GM19438 (cell line): ENCODE measurements around the gene NLRP6.
A peak's percentile ranks its signal among the peaks of the same experiment; 100 is the strongest.
"Not testable (repeated sequence)": the region's sequence is repeated elsewhere in the genome, so short reads cannot be mapped to it uniquely, and the experiment has no call there.

Source experiments
- ATAC-seq: cut with Tn5 transposase; IDR thresholded peaks from one replicate; pipeline ENCODE4 v1.9.1; 2021; ENCODE audit warnings: low read depth; ENCODE audit not compliant: unreplicated experiment

Gene NLRP6

DNA sequence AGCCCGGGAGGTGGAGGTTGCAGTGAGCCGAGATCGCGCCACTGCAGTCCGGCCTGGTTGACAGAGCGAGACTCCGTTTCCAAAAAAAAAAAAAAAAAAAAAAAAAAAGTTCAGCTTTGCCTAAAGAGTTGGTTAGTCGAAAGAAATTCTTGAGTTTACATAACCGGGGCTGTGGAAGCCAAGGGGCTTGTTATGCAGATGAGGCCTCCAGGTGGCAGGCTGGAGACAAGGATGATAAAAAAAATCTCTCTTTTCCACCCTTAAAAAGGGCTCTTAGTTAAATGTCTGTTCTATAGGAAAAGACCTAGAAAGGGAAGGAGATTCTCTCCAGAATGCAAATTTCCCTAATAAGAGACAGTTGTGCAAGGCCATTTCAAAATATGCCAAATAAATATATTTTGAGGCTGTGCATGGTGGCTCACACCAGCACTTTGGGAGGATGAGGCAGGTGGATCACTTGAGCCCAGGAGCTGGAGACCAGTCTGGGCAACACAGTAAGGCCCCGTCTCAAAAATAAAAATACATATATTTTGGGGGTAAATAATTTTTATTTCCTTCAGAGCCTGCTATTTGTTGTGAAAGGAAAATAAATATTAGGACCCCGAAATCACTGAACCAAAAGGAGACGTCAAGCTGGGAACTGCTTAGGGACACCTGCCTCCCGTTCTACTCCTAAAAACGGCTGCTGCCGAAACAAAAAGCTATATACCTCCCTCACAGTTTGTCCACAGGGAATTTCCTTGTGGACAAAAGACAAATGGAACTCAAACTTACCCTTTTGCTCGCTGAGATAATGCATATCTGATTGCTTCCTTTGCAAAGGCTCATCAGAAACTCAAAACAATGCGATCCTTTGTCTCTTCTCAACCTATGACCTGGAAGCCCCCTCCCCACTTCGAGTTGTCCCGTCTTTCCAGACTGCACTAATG is 27.0 kb downstream of the NLRP6 start:
- ATAC-seq: no peak

DNA sequence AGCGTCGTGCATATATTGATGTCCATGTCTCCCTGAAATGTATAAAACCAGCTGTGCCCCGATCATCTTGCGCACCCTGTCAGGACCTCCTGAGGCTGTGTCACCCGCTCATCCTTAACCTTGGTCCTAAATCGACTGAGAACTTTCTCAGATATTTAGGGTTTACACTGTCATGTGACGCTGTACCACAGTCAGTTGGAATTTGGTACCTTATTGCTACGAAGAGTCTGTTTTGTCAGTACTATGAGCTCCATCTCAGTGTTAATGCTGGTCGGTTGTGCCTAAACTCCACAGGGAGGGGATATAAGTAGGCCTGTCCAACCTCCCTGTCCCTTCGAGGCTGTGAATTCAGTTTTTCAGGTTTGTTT is 27.6 kb downstream of the NLRP6 start:
- no peak for ATAC-seq

DNA sequence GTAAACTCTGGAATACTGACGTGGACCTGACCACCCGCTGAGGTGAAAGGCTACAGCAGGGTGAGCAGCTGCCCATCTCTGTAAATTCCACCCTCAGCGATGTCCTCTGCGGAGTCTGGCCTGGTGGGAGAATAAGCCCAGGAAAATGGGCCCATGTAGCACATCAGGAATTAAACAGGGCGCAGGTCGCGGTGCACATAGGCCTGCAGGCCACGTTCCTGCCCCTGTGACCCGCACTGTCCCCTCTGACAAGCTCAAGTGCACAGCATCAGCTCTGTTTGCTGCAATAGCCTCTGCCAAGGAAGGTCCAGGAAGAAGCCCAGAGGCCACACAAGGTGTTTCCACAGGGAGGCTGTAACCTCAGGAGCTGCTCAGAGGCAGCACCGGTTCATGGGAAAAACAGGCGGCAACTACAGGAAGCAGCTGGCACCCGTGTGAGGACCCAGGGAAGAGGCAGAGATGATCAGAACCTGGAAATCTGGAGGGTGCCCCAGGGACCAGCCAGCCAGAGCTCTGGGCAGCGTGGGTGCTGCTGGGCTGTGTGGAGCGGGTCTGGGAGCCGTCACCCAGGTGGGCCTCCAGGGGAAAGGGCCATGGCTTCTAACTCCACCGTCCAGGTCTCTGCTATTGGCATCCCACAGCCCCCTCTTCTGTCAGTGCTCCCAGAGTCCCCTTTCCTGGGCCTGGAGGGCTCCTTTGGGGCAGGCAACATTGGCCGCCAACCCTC is 28.6 kb downstream of the NLRP6 start:
- no peak for ATAC-seq

DNA sequence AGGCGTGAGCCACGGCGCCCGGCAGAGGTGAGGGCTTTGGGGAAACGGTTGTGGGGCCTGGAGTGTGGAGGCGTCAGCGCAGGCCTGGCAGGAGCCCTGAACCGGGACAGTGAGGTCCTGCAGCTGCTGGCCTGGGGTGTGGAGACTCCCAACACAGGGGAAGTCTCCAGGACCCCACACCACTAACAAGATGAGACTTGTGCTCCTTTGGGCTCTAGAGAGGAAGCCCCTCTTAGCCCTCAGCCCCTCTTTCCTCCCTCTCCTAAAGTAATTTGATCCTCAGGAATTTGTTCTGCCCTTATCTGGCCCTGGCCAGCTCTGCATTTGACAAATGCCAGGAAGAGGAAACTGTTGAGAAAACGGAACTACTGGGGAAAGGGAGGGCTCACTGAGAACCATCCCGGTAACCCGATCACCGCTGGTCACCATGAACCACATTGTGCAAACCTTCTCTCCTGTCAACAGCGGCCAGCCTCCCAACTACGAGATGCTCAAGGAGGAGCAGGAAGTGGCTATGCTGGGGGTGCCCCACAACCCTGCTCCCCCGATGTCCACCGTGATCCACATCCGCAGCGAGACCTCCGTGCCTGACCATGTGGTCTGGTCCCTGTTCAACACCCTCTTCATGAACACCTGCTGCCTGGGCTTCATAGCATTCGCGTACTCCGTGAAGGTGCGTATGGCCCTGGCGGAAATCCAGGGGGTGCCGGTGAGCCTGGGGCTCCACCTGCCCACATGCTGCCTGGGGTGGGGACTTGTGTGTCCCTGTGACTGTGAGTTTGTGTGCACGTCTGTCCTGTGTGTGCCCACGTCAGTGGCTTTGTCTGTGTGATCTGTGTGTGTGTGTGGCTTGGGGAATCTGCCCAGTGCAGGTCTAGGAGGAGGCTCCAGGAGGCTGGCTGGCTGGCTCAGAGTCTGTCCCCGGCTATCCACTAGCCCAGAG is 29.8 kb downstream of the NLRP6 start, which contains the start of gene IFITM2:
Gene IFITM2 (plus strand): TSS at position 51 of the 943 bp plus-strand sequence. CDS start 377 bp downstream, at position 428.
- not testable (repeated sequence) for ATAC-seq

DNA sequence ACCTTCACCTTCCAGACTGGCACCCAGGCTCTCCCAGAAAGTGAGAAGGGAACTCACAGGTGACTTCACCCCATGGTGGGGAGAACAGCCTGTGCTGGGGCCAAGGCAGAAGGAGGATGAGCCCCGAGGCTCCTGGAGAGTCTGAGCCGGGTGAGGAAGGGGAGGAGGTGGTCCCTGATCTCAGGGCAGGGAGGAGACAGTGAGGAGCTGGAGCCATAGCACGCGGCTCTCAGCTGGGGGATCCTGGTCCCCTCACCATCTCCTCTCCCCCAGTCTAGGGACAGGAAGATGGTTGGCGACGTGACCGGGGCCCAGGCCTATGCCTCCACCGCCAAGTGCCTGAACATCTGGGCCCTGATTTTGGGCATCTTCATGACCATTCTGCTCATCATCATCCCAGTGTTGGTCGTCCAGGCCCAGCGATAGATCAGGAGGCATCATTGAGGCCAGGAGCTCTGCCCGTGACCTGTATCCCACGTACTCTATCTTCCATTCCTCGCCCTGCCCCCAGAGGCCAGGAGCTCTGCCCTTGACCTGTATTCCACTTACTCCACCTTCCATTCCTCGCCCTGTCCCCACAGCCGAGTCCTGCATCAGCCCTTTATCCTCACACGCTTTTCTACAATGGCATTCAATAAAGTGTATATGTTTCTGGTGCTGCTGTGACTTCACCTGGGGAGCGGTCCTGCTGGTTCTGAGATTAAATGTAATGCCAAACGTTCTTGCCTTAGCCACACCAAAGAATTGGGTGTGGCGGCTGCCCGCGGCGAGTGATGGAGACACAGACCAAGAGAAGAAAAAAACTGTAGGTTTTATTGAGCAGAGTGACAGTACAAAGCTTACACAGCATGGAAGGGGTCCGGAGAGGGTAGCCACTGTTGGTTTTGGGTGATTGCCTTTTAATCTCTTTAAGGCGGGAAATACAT is 30.8 kb downstream of the NLRP6 start:
- ATAC-seq: not testable (repeated sequence)

DNA sequence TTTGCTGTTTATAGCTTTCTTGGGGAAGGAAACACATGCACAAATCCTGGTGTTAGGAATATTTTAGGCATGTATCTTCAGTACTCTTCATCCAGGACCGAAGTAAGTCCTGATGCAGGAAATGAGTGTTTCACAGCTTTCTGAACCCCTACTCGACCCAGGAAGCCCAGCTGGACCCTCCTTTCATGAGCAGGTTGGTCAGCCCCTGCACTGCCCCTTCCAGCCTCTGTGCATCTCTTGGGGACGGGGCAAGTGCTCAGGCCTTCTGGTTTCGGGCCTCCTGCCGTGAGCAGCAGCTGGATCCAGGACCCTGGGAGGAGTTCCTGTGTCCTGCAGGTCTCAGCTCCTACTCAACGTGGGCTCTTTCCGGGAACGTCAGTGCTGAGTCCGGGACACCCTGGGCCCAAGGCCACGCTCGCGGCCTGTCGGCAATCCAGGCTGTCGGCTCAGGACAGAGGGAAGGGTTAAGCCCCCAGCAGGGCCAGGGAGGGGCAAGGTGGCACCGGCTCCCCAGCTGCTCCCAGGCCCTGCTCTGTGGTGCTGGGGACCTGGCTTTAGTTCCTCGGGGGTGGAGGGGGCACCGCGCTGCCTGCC is 31.9 kb downstream of the NLRP6 start:
- not testable (repeated sequence) for ATAC-seq

DNA sequence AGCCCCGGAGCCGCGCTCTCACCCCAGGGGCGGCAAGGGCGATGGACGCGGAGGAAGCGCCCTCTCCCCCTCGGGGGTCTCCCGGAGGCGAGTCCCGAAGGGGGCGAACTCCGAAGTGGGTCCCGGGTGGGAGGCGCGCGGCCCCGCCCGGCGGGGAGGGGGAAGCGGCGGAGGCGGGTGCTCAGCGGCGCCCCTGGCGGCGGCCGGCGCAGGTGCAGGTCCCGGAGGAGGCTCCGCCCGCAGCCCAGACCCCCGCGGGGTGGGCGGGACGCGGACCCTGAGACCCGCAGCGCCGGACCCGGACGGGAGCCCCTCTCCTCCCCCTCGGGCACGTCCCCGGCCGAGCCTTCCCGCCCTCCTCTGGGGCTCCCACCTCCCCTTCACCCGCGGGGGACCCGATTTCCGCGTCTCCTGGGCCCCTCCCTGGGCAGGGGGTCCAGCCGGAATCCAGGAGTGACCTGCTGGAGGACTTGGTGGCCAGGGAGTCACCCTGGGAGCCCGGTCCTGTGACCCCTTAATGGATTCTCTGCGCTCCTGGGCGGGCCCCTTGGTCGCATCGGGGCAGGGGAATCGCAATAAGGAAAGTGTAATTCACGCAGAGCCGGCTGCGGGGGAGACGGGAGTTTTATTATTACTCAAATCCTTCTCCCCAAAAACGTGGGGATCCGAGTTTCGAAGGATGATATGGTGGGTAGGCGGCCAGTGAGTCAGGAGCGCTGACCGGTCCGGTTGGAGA is 33.0 kb downstream of the NLRP6 start:
- ATAC-seq: not testable (repeated sequence)

DNA sequence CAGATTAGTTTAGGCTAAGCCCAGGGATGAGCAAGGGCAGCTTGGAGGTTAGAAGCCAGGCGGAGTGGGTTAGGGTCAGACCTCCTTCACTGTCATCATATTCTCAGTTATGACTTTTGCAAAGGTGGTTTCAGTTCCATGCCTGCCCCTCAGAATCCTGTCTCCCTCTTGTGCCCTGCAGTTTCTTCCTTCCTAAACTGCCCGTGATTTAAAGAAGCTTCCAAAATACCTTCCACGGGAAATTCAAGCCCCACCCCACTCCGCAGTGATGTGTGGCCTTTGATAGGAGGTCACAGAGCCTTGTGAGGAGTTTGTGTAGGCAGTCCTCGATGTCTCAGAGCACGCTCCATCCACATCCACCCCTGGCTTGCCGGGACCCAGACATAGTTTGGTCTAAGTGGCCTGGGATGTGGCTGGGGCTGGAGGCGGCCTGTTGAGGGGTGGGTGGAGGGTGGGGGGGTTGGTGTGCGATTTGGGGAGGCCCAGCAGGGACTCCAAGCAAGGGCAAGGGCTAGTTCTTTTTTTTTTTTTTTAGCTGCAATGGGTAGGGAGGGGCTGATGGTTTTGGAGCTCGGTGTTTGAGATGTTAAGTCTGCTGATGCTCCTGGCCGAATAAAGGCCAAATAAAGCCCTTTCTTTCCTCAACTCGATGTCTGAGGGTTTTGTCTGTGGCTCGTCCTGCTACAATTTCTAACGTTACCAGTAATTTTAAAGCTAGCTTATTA is 34.0 kb downstream of the NLRP6 start:
- no peak for ATAC-seq

DNA sequence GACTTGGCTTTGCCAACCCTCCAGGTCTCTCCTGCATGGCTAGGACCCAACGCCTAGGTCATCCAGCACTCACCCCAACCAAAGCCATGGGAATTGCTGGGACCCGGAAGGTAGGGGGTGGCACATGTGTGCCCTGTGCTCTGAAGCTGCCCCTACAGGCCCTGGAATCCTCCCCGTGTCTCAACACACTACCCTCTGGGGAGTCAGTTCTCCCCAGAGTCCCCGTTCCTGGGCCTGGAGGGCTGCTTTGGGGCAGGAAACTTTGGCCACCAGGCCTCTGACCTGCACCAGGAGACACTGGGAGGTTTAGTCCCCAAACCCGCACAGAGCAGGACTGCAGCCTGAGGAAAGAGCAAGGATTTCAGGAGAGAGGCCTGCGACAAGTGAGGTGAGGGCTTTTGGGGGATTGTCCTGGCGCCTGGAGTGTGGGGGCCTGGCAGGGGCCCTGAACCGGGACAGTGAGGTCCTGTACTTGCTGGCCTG is 35.1 kb downstream of the NLRP6 start:
- peak; percentile 1 for ATAC-seq

DNA sequence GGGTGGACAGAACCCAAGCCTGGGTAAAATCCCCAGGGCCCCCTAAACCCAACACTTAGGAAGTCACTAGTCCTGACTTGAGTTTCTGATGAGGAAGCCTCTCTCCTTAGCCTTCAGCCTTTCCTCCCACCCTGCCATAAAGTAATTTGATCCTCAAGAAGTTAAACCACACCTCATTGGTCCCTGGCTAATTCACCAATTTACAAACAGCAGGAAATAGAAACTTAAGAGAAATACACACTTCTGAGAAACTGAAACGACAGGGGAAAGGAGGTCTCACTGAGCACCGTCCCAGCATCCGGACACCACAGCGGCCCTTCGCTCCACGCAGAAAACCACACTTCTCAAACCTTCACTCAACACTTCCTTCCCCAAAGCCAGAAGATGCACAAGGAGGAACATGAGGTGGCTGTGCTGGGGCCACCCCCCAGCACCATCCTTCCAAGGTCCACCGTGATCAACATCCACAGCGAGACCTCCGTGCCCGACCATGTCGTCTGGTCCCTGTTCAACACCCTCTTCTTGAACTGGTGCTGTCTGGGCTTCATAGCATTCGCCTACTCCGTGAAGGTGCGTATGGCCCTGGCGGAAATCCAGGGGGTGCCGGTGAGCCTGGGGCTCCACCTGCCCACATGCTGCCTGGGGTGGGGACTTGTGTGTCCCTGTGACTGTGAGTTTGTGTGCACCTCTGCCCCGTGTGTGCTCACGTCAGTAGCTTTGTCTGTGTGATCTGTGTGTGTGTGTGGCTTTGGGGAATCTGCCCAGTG is 35.8 kb downstream of the NLRP6 start, which contains the start of gene IFITM1:
Gene IFITM1 (plus strand): TSS at position 254 of the 767 bp plus-strand sequence. CDS start 131 bp downstream, at position 385.
- ATAC-seq: peak; percentile 41

DNA sequence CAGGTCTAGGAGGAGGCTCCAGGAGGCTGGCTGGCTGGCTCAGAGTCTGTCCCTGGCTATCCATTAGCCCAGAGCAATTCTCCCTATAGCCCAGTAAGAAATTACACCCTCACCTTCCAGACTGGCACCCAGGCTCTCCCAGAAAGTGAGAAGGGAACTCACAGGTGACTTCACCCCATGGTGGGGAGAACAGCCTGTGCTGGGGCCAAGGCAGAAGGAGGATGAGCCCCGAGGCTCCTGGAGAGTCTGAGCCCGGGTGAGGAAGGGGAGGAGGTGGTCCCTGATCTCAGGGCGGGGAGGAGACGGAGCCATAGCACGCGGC is 36.3 kb downstream of the NLRP6 start:
- not testable (repeated sequence) for ATAC-seq

DNA sequence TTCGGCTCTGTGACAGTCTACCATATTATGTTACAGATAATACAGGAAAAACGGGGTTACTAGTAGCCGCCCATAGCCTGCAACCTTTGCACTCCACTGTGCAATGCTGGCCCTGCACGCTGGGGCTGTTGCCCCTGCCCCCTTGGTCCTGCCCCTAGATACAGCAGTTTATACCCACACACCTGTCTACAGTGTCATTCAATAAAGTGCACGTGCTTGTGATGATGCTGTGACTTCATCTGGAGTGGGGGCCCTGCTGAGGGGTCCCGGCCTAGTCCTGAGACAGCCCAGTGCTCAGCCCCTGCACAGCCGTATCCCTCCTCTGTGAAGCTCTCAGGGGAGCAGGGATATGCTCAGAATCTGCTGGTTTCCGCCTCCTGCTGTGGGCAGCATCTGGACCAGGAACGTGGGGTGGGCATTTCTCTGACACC is 36.9 kb downstream of the NLRP6 start:
- no peak for ATAC-seq

DNA sequence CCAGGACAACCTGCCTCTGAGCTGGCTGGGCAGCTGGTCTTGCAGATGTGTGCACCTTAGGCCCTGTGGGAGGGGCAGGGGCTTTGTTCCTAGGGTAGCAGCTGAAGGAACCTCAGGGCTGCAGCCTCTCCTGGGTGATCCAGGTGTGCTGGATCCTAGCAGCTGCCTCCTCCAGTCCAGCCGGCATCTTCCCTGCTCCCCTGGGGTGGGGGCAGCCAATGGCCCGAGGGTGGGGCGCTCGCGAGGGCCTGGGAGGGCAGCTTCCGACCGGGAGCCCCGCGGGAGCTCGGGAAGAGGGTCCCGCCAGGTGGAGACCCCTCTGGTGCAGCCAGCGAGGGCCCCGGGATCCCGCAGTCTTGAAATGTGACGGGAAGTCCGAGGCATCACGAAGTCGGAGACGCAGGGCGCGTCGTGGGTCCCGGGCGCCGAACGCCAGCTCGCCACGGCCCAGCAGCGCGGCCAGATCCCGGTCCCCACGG is 37.3 kb downstream of the NLRP6 start:
- ATAC-seq: no peak

DNA sequence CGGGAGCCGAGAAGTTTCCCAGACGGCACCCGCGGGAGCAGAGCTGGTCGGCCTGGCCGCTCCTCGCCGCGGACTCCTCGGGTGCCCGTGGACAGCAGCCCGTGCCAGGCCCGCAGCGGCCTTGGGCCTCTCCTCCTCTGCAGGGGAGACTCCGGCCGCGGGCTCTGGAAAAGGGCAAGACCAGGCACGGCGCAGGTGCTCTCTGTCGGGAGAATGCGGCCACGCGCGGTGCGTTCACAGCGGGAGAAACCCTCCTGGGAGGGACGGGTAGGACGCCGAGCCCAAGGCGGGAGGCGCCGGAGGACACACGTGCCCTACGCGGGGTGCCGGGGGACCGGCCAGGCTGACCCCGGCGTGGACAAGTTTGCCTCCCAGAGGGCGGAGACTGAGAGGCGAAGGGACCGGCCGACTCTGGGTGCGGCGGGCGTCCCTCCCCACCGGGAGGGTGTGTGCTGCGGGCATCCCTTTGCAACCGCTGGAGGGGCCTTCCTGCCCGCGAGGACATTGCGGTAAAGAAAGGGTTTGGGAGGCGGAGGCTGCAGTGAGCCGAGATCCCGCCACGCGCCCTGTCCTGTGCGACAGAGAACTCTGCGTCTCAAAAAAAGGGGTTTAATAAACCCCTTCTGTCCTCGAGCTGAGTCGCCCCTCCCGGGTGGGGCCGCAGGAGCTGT is 38.0 kb downstream of the NLRP6 start:
- ATAC-seq: no peak

DNA sequence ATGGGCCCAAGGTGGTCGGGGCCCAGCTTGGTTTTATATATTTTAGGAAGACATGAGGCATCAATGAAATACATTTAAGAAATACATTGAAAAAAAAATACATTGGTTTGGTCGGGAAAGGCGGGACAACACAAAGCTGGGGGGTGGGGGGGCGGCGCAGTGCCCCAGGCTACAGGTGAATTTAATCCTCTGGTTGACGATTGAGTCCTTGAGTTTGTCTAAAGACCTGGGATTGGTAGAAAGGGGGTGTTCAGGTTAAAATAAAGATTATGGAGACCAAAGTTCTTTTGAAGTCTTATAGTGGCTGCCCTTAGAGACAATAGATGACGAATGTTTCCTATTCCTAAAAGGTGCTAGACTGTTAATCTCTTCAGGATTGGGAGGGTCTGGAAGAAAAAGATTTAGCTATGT is 38.7 kb downstream of the NLRP6 start:
- ATAC-seq: no peak
